ENCODE data around the gene HBEGF.

- no peak for TF ChIP-seq CTCF (IDR thresholded peaks at IDR 0.05)
- no peak for TF ChIP-seq POLR2A (IDR thresholded peaks at IDR 0.05)
Observed at GRCh38 chr5:140322751-140323731, 23.4 kb downstream of the HBEGF start.

All from tibial nerve (tissue), 3 donors.